ENCODE measurements around the gene ADGRG6. TPM values are rescaled to one million over a fixed set of nuclear protein-coding genes. Genes with fewer than 3 reads are reported as not detected.
"Not testable (repeated sequence)": the region's sequence is repeated elsewhere in the genome, so short reads cannot be mapped to it uniquely, and the experiment has no call there.

Gene ADGRG6
- total and polyA plus RNA-seq, 2 donors (not counting 1 experiment from before 2014, with no cell fraction given): 49.9 to 67.2 TPM

DNA sequence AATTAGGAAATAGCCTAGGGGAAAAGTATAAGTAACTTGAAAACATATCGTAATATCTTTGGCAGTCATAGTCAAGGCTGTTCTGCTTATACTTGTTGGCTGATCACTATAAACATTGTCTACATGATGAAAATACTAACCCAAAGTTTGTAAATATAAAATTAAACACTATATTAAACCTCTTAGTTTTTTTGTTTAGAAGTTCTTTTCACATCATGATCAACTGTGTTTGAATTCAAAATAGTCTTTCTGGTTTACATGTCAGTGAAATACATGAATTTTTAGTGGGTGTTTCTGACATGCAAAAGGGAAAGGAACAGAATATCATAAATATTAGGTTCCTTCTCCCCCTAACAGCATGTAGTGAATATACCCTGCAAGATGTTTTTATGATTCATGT lies 43.5 kb downstream of the ADGRG6 start:
- H3K79me2 ChIP-seq (ENCODE audit: control insufficient read depth, insufficient read depth, low read length): peaks cover 2% of the 10 kb centered on the region
- no peak overlapping the region for H2AFZ ChIP-seq (ENCODE audit: low read length)
- H3K27ac ChIP-seq (ENCODE audit: insufficient read depth, low read length): no peak overlapping the region
- peak overlapping the region; percentile 45 for H3K4me2 ChIP-seq (ENCODE audit: extremely low read depth, insufficient read depth, low read length)
- H3K36me3 ChIP-seq (ENCODE audit: control insufficient read depth, insufficient read depth, low read length): no peaks in the 10 kb centered on the region
- H3K9ac ChIP-seq (ENCODE audit: insufficient read depth, low read length): no peak overlapping the region
- TF ChIP-seq, protein P1, sequence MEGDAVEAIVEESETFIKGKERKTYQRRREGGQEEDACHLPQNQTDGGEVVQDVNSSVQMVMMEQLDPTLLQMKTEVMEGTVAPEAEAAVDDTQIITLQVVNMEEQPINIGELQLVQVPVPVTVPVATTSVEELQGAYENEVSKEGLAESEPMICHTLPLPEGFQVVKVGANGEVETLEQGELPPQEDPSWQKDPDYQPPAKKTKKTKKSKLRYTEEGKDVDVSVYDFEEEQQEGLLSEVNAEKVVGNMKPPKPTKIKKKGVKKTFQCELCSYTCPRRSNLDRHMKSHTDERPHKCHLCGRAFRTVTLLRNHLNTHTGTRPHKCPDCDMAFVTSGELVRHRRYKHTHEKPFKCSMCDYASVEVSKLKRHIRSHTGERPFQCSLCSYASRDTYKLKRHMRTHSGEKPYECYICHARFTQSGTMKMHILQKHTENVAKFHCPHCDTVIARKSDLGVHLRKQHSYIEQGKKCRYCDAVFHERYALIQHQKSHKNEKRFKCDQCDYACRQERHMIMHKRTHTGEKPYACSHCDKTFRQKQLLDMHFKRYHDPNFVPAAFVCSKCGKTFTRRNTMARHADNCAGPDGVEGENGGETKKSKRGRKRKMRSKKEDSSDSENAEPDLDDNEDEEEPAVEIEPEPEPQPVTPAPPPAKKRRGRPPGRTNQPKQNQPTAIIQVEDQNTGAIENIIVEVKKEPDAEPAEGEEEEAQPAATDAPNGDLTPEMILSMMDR (conservative IDR thresholded peaks at IDR 0.05 in 1 of 2, IDR thresholded peaks at IDR 0.05 in 1 of 2; ENCODE audit: low read depth in 1 of 2, low read length in 2 of 2): no peak
- TF ChIP-seq EZH2 (IDR thresholded peaks at IDR 0.05; ENCODE audit: low read length, missing control alignments): no peak
- no peaks in the 10 kb centered on the region for H3K9me3 ChIP-seq (ENCODE audit: control insufficient read depth, insufficient read depth, low read depth, low read length)
- peak in 1 of 2 donors; percentile 78 for DNase-seq (ENCODE audit: low read depth in 2 of 2)
- H4K20me1 ChIP-seq (ENCODE audit: control insufficient read depth, extremely low read depth, insufficient read depth, low read length): no peaks in the 10 kb centered on the region
- peaks cover 2% of the 10 kb centered on the region for H3K4me1 ChIP-seq (ENCODE audit: control insufficient read depth, extremely low read depth, insufficient read depth, low read length)
- H3K4me3 ChIP-seq (replicated peaks in 1 of 4; ENCODE audit: control extremely low read depth in 1 of 4, insufficient read depth in 1 of 4, low read depth in 3 of 4, low read length in 4 of 4): no peak overlapping the region
- H3K27me3 ChIP-seq (ENCODE audit: control insufficient read depth, insufficient read depth, low read length): no peaks in the 10 kb centered on the region

DNA sequence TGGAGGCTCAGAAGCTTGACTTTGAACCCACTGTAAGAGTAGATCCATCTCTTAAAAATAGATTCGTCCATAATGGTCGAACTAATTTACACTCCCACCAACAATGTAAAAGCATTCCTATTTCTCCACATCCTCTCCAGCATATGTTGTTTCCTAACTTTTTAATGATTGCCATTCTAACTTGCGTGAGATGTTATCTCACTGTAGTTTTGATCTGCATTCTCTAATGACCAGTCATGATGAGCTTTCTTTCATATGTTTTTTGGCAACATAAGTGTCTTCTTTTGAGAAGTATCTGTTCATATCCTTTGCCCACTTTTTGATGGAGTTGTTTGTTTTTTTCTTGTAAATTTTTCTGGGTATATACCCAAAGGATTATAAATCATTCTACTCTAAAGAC lies 44.4 kb downstream of the ADGRG6 start:
- H3K36me3 ChIP-seq (ENCODE audit: control insufficient read depth, insufficient read depth, low read length); H2AFZ ChIP-seq (ENCODE audit: low read length); H3K27me3 ChIP-seq (ENCODE audit: control insufficient read depth, insufficient read depth, low read length); H3K9ac ChIP-seq (ENCODE audit: insufficient read depth, low read length); H3K79me2 ChIP-seq (ENCODE audit: control insufficient read depth, insufficient read depth, low read length); H3K9me3 ChIP-seq (ENCODE audit: control insufficient read depth, insufficient read depth, low read depth, low read length); H3K27ac ChIP-seq (ENCODE audit: insufficient read depth, low read length); H4K20me1 ChIP-seq (ENCODE audit: control insufficient read depth, extremely low read depth, insufficient read depth, low read length); H3K4me2 ChIP-seq (ENCODE audit: extremely low read depth, insufficient read depth, low read length); DNase-seq (ENCODE audit: low read depth in 2 of 2); H3K4me1 ChIP-seq (ENCODE audit: control insufficient read depth, extremely low read depth, insufficient read depth, low read length); H3K4me3 ChIP-seq (replicated peaks in 1 of 4; ENCODE audit: control extremely low read depth in 1 of 4, insufficient read depth in 1 of 4, low read depth in 3 of 4, low read length in 4 of 4): not testable (repeated sequence)

DNA sequence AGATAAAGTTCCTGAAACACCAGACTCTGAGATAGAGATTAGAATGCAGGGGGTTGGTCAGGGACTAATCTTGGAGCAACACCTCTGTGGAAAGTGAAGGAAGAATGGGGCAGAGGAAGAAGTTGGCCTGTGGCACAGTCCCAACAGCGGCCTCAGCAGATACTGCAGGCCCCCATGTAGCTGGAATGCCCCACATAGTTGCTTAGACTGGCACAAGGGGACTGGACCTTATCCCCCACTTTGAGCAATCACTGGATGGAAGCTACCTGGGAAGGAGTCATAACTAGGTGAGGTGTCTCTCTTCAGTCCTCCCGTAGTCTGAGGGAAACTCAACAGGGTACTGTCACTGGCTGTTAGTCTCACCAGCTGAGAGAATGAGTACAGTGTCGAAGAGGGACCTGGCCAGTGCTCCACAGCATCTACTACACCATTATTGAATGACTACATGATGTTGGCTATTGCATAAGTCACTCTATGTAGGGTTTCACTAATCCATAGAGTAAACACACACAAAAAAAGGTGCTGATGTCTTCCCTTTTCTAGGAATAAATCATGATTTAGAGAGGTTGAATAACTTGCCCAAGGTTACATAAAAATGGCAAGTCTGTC lies 47.5 kb downstream of the ADGRG6 start:
- Histone ChIP-seq H3K27me3 (ENCODE audit: control insufficient read depth, insufficient read depth, low read length) (no peaks in the 10 kb centered on the region), H3K27ac (ENCODE audit: insufficient read depth, low read length) (no peak overlapping the region), H3K79me2 (ENCODE audit: control insufficient read depth, insufficient read depth, low read length) (no peaks in the 10 kb centered on the region), H4K20me1 (ENCODE audit: control insufficient read depth, extremely low read depth, insufficient read depth, low read length) (no peaks in the 10 kb centered on the region), H3K4me3 (replicated peaks in 1 of 4; ENCODE audit: control extremely low read depth in 1 of 4, insufficient read depth in 1 of 4, low read depth in 3 of 4, low read length in 4 of 4) (no peak overlapping the region), H3K4me2 (ENCODE audit: extremely low read depth, insufficient read depth, low read length) (no peak overlapping the region), H3K36me3 (ENCODE audit: control insufficient read depth, insufficient read depth, low read length) (no peaks in the 10 kb centered on the region), H2AFZ (ENCODE audit: low read length) (no peak overlapping the region), H3K9ac (ENCODE audit: insufficient read depth, low read length) (no peak overlapping the region), H3K9me3 (ENCODE audit: control insufficient read depth, insufficient read depth, low read depth, low read length) (no peaks in the 10 kb centered on the region), H3K4me1 (ENCODE audit: control insufficient read depth, extremely low read depth, insufficient read depth, low read length) (peaks cover 2% of the 10 kb centered on the region)
- TF ChIP-seq, protein P1 (conservative IDR thresholded peaks at IDR 0.05 in 1 of 2, IDR thresholded peaks at IDR 0.05 in 1 of 2; ENCODE audit: low read depth in 1 of 2, low read length in 2 of 2): no peak
- TF ChIP-seq EZH2 (IDR thresholded peaks at IDR 0.05; ENCODE audit: low read length, missing control alignments): no peak
- no peak for DNase-seq (ENCODE audit: low read depth in 2 of 2)
